MCF 10A (cell line): ENCODE data around the gene CLPSL2. TPM values are rescaled to one million over a fixed set of nuclear protein-coding genes. Genes with fewer than 3 reads are reported as not detected.

ENCODE experiments used
- BruUV-seq: library from RNA; stranded (reverse); fragments of 400-500 nt; replicated peaks from 2 replicates; lab custom pipeline; 2021; lab: Mats Ljungman, UMichigan
- CTCF ChIA-PET: fragments of 300-600 bp; sonication (Branson Sonifier 250); formaldehyde crosslinking; extraction: SDS; loops from one replicate; lab custom pipeline; 2021; ENCODE audit warnings: antibody characterized with exemption, inconsistent platforms; lab: Yijun Ruan, JAX
- POLR2A ChIA-PET: fragments of 300-600, 350-650 bp; sonication (Branson Sonifier 250); formaldehyde crosslinking; extraction: SDS; loops from one replicate; lab custom pipeline; 2020; ENCODE audit warnings: antibody characterized with exemption, inconsistent platforms; lab: Yijun Ruan, JAX
- DNase-seq: peaks from one replicate; pipeline ENCODE4 v3.0.0-alpha.2; 2018; ENCODE audit not compliant: unreplicated experiment
- H3K27ac Mint-ChIP-seq: one replicate; pipeline ENCODE4 v1.8.0; 2022; ENCODE audit warnings: mild to moderate bottlenecking, low read depth, mixed read lengths; ENCODE audit not compliant: unreplicated experiment
- H3K27me3 Mint-ChIP-seq: one replicate; pipeline ENCODE4 v1.8.0; 2022; ENCODE audit warnings: mixed read lengths; ENCODE audit not compliant: insufficient read depth, unreplicated experiment
- H3K36me3 Mint-ChIP-seq: one replicate; pipeline ENCODE4 v1.8.0; 2022; ENCODE audit warnings: mild to moderate bottlenecking, moderate library complexity, mixed read lengths; ENCODE audit not compliant: insufficient read depth, unreplicated experiment
- H3K4me1 Mint-ChIP-seq: one replicate; pipeline ENCODE4 v1.8.0; 2022; ENCODE audit warnings: mixed read lengths; ENCODE audit not compliant: insufficient read depth, unreplicated experiment
- H3K4me3 Mint-ChIP-seq: one replicate; pipeline ENCODE4 v1.8.0; 2022; ENCODE audit warnings: mild to moderate bottlenecking, moderate library complexity, mixed read lengths; ENCODE audit not compliant: unreplicated experiment
- H3K9me3 Mint-ChIP-seq: one replicate; pipeline ENCODE4 v1.8.0; 2022; ENCODE audit warnings: mixed read lengths; ENCODE audit not compliant: unreplicated experiment
- intact Hi-C: fragments of 100-400 bp; cut with micrococcal nuclease; formaldehyde crosslinking; loops from 2 replicates; pipeline ENCODE4 v1.14.1; 2022
- total RNA-seq: library from RNA; stranded (reverse); gene quantifications from 2 replicates; pipeline ENCODE4 v1.2.3, GENCODE V29; 2022
- TF ChIP-seq, protein P1 (sequence below): fragments of 200-600 bp; IDR thresholded peaks from one replicate; pipeline ENCODE4 v1.8.0; 2022; ENCODE audit warnings: antibody characterized with exemption, mild to moderate bottlenecking; ENCODE audit not compliant: unreplicated experiment

CLPSL2 gene
- total RNA-seq, 1 experiment from 2014 or later, result not detected

DNA sequence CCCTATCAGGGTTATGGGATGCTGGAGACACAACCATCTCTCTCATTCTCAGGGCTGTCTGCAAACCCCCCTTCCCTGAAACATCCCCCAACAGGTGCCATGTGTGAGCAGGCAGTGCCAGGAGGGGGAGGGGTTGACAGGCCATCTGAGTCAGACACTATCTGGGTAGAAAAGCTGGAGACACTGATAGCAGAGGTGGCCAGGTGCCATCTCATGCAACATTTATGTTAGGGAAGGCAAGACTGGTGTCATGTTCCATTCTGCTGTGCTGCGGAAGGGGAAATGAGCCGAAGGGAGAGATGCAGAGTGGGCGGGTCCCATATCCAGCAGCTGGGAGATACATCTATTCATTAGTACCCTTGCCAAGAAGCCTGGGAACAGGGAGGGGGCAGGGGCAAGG is 32.3 kb downstream of the CLPSL2 start:
- TF ChIP-seq, protein P1, sequence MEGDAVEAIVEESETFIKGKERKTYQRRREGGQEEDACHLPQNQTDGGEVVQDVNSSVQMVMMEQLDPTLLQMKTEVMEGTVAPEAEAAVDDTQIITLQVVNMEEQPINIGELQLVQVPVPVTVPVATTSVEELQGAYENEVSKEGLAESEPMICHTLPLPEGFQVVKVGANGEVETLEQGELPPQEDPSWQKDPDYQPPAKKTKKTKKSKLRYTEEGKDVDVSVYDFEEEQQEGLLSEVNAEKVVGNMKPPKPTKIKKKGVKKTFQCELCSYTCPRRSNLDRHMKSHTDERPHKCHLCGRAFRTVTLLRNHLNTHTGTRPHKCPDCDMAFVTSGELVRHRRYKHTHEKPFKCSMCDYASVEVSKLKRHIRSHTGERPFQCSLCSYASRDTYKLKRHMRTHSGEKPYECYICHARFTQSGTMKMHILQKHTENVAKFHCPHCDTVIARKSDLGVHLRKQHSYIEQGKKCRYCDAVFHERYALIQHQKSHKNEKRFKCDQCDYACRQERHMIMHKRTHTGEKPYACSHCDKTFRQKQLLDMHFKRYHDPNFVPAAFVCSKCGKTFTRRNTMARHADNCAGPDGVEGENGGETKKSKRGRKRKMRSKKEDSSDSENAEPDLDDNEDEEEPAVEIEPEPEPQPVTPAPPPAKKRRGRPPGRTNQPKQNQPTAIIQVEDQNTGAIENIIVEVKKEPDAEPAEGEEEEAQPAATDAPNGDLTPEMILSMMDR, result no peak
- Mint-ChIP-seq H3K4me3 (no peak overlapping the region), H3K36me3 (no peaks in the 10 kb centered on the region), H3K27ac (no peak overlapping the region), H3K4me1 (peaks cover 10% of the 10 kb centered on the region), H3K27me3 (peaks cover 13% of the 10 kb centered on the region), H3K9me3 (no peaks in the 10 kb centered on the region)
- ChIA-PET POLR2A (no interaction called here), CTCF (no interaction called here)
- BruUV-seq, result no TSS peak
- peak; percentile 53 for DNase-seq
- intact Hi-C loops, result no loop called here

DNA sequence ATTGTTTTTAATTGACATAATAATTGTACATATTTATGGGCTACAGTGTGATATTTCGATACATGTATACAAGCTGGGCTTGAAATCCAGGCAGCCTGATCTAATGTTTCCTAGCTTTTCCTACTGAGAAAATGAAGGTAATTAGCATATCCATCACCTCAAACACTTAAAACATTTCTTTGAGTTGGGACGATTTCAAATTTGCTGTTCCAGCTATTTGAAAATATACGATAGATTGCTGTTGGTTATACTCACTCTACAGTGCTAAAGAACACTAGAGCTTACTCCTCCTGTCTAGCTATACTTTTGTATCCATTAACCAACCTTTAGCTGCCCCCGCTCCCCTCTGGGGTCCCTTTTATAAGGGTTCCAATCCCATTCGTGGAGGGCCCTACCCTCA is 33.4 kb downstream of the CLPSL2 start:
- POLR2A ChIA-PET, result no interaction called here
- TF ChIP-seq, protein P1, result no peak
- Mint-ChIP-seq H3K27me3 (peaks cover 13% of the 10 kb centered on the region), H3K9me3 (no peaks in the 10 kb centered on the region), H3K27ac (no peak overlapping the region), H3K4me1 (peaks cover 10% of the 10 kb centered on the region), H3K4me3 (no peak overlapping the region), H3K36me3 (no peaks in the 10 kb centered on the region)
- DNase-seq, result no peak
- intact Hi-C loops, result no loop called here
- no TSS peak for BruUV-seq
- CTCF ChIA-PET, result interaction anchor here (0.6 kb wide), 1 partner anchor 1083 kb away, joined by 3 read pairs; no protein-coding TSS in a partner anchor

DNA sequence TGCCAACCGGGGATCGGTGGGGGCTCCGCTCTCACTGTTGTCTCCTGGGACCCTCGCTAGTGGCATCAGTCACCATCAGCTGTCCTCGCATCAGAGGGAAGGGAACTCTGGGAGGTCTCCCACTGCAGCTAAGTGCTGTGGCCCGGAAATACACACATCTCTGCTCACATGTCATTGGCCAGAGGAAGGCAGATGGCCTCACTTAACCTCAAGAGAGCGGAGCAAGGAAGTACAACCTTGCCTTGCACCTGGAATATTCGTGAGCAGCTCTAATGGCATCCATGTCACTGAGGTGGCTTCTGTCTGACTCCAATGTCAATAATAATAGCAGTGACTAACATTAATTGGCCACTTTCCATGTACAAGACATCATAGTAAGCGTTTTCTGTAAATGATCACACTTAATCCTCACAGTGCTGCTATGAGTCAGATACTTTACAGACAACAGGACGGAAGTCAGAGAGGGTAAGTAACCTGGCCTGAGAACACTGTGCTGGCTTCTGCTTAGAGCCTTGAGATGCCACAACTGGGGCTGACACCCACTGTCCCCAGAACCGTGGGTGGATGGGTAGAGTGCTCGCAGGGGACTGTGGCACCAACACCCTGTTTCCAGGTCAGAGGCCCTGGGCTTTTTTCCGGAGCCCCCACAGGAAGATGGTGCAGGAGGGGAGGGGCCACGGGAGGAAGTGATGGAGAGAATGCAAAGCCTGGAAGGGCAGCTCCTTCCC is 34.7 kb downstream of the CLPSL2 start:
- intact Hi-C loops, result no loop called here
- no peaks in the 10 kb centered on the region for H3K9me3 Mint-ChIP-seq
- no TSS peak for BruUV-seq
- POLR2A ChIA-PET, result interaction anchor here (0.7 to 1.2 kb wide), 3 partner anchors 14 to 340 kb away, joined by 3 read pairs; no protein-coding TSS in a partner anchor
- TF ChIP-seq, protein P1, result no peak
- CTCF ChIA-PET, result interaction anchor here (0.5 to 1.3 kb wide), 2 partner anchors 13 to 16 kb away, joined by 3 to 5 read pairs; no protein-coding TSS in a partner anchor
- peak overlapping the region; percentile 49 for H3K4me3 Mint-ChIP-seq
- no peaks in the 10 kb centered on the region for H3K36me3 Mint-ChIP-seq
- H3K27me3 Mint-ChIP-seq, result peaks cover 8% of the 10 kb centered on the region
- H3K4me1 Mint-ChIP-seq, result peaks cover 10% of the 10 kb centered on the region
- DNase-seq, result peak; percentile 85
- peak overlapping the region; percentile 94 for H3K27ac Mint-ChIP-seq

DNA sequence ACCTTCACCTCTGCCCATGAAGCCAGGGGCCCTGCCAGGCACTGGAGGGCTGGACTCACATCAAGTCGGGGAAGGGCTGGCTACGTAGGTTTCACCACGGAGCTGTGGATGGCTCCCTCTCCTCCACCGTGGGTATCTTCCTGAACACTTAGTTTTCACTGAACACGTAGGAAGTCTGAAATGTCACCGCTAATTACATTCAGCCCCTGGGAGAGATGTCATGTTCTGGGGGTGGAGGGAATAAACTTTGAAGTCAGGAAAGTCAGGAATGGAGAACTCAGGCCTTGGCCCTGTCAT is 35.2 kb downstream of the CLPSL2 start:
- intact Hi-C loops, result no loop called here
- POLR2A ChIA-PET, result interaction anchor here (1.2 kb wide), 1 partner anchor 13 kb away, joined by 3 read pairs; no protein-coding TSS in a partner anchor
- Mint-ChIP-seq H3K4me3 (peak overlapping the region; percentile 49), H3K36me3 (no peaks in the 10 kb centered on the region), H3K4me1 (peaks cover 10% of the 10 kb centered on the region), H3K27ac (peak overlapping the region; percentile 94), H3K27me3 (peaks cover 3% of the 10 kb centered on the region), H3K9me3 (no peaks in the 10 kb centered on the region)
- no peak for DNase-seq
- no TSS peak for BruUV-seq
- TF ChIP-seq, protein P1, result no peak
- CTCF ChIA-PET, result interaction anchor here (0.5 to 1.3 kb wide), 2 partner anchors 13 to 15 kb away, joined by 3 to 5 read pairs; no protein-coding TSS in a partner anchor
